OCI-LY7 (cell line): Measurements from ENCODE around the gene WWOX. TPM values are rescaled to one million over a fixed set of nuclear protein-coding genes. Genes with fewer than 3 reads are reported as not detected.
A peak's percentile ranks its signal among the peaks of the same experiment; 100 is the strongest.

Source experiments
- BruUV-seq: library from RNA; stranded (reverse); fragments of 400-500 nt; replicated peaks from 2 replicates; lab custom pipeline; 2021; lab: Mats Ljungman, UMichigan
- CTCF ChIA-PET: fragments of 300-600 bp; sonication (Branson Sonifier 250); formaldehyde crosslinking; loops from one replicate; lab custom pipeline; 2022; ENCODE audit warnings: antibody characterized with exemption; ENCODE audit not compliant: unreplicated experiment; lab: Charles Lee
- POLR2A ChIA-PET: fragments of 300-600 bp; sonication (Branson Sonifier 250); formaldehyde crosslinking; loops from one replicate; lab custom pipeline; 2022; ENCODE audit warnings: antibody characterized with exemption; lab: Charles Lee
- DNase-seq: peaks from one replicate; pipeline ENCODE4 v3.0.0-alpha.2; 2015; ENCODE audit warnings: low spot score
- H2AFZ ChIP-seq: fragments of 200-600 bp; sonication (generic), shearing (Covaris generic); 2 replicates; pipeline ENCODE4 v1.6.1; 2014; ENCODE audit warnings: mild to moderate bottlenecking, antibody characterized with exemption, low read length, moderate library complexity
- H3K27ac ChIP-seq: fragments of 200-600 bp; sonication (generic); 2 replicates; pipeline ENCODE4 v1.5.1; 2014; ENCODE audit warnings: mixed run types, low read depth, mild to moderate bottlenecking, moderate library complexity, low read length, inconsistent platforms; ENCODE audit not compliant: poor library complexity, severe bottlenecking
- H3K36me3 ChIP-seq: fragments of 200-600 bp; sonication (generic); 2 replicates; pipeline ENCODE4 v1.6.1; 2014; ENCODE audit warnings: mild to moderate bottlenecking, antibody characterized with exemption, low read length, moderate library complexity, mixed read lengths; ENCODE audit not compliant: insufficient read depth
- H3K4me1 ChIP-seq: fragments of 200-600 bp; sonication (generic); 2 replicates; pipeline ENCODE4 v1.5.1; 2014; ENCODE audit warnings: mild to moderate bottlenecking, low read length; ENCODE audit not compliant: insufficient read depth, poor library complexity, severe bottlenecking
- H3K4me2 ChIP-seq: fragments of 200-600 bp; sonication (generic); 2 replicates; pipeline ENCODE4 v1.6.1; 2014; ENCODE audit warnings: mild to moderate bottlenecking, low read length
- H3K4me3 ChIP-seq: fragments of 200-600 bp; sonication (generic); 2 replicates; pipeline ENCODE4 v1.5.1; 2014; ENCODE audit warnings: mild to moderate bottlenecking, low read depth, low read length; ENCODE audit not compliant: poor library complexity, severe bottlenecking
- H3K79me2 ChIP-seq: fragments of 200-600 bp; sonication (generic); 2 replicates; pipeline ENCODE4 v1.6.1; 2016; ENCODE audit warnings: low read depth, mild to moderate bottlenecking, low read length, moderate library complexity, mixed read lengths; ENCODE audit not compliant: insufficient read depth
- H3K9me2 ChIP-seq: fragments of 200-600 bp; sonication (generic); 2 replicates; pipeline ENCODE4 v1.6.1; 2016; ENCODE audit warnings: mild to moderate bottlenecking, low read length, mixed read lengths; ENCODE audit not compliant: insufficient read depth
- H3K9me3 ChIP-seq: fragments of 200-600 bp; sonication (generic); 2 replicates; pipeline ENCODE4 v1.6.1; 2014; ENCODE audit warnings: mild to moderate bottlenecking, mixed run types, low read length, mixed read lengths
- H4K20me1 ChIP-seq: fragments of 200-600 bp; sonication (generic); 2 replicates; pipeline ENCODE4 v1.6.1; 2014; ENCODE audit warnings: mild to moderate bottlenecking, antibody characterized with exemption, low read length, moderate library complexity, mixed read lengths; ENCODE audit not compliant: insufficient read depth
- CTCF ChIP-seq: fragments of 200-600 bp; sonication (generic); conservative IDR thresholded peaks from 2 replicates; pipeline ENCODE4 v1.5.1; 2014; ENCODE audit warnings: mild to moderate bottlenecking, antibody characterized with exemption, low read length, moderate library complexity, mixed read lengths
- EZH2phosphoT487 ChIP-seq: fragments of 200-600 bp; sonication (generic); IDR thresholded peaks from 2 replicates; pipeline ENCODE4 v1.6.1; 2018; ENCODE audit warnings: low read depth, borderline replicate concordance, mild to moderate bottlenecking, mixed run types, antibody characterized with exemption, low read length, moderate library complexity, mixed read lengths
- intact Hi-C: fragments of 100-400 bp; cut with micrococcal nuclease; formaldehyde crosslinking; loops from one replicate; pipeline ENCODE4 v1.10.0; 2022; ENCODE audit not compliant: unreplicated experiment
- total RNA-seq, 2 experiments: library from RNA; depleted of rRNA in 1 of 2; stranded (reverse); fragments of >200 nt in 1 of 2; shearing (Covaris generic) in 1 of 2; gene quantifications; 2 replicates each; pipeline ENCODE4 v1.2.3, GENCODE V29; 2014 to 2022

The WWOX gene
- total RNA-seq, 2 experiments from 2014 or later = 40.2 to 47.6 TPM

GRCh38 chr16:78503602-78504001 lies 404.1 kb downstream of the WWOX start:
- Histone ChIP-seq H3K9me3 (no peaks in the 10 kb centered on the region), H3K4me3 (no peak overlapping the region), H3K36me3 (no peaks in the 10 kb centered on the region), H3K4me1 (no peaks in the 10 kb centered on the region), H3K79me2 (no peaks in the 10 kb centered on the region), H2AFZ (no peak overlapping the region), H4K20me1 (no peaks in the 10 kb centered on the region), H3K4me2 (no peak overlapping the region), H3K9me2 (no peaks in the 10 kb centered on the region), H3K27ac (no peak overlapping the region)
- ChIA-PET POLR2A (no interaction called here), CTCF (no interaction called here)
- no TSS peak for BruUV-seq
- DNase-seq = peak; percentile 39
- intact Hi-C loops = loop anchor here (2.0 to 10.0 kb wide), 2 partner anchors 267 to 379 kb away; no protein-coding TSS in a partner anchor
- TF ChIP-seq EZH2phosphoT487 (no peak), CTCF (peak; percentile 87)

- H3K9me3 ChIP-seq = no peaks in the 10 kb centered on the region
- H3K79me2 ChIP-seq = no peaks in the 10 kb centered on the region
- H3K36me3 ChIP-seq = no peaks in the 10 kb centered on the region
- no peaks in the 10 kb centered on the region for H4K20me1 ChIP-seq
- H2AFZ ChIP-seq = no peak overlapping the region
- H3K27ac ChIP-seq = no peak overlapping the region
- no peak overlapping the region for H3K4me2 ChIP-seq
- TF ChIP-seq CTCF (no peak), EZH2phosphoT487 (no peak)
- ChIA-PET POLR2A (no interaction called here), CTCF (no interaction called here)
- no peaks in the 10 kb centered on the region for H3K9me2 ChIP-seq
- no peak overlapping the region for H3K4me3 ChIP-seq
- intact Hi-C loops = loop anchor here (10.0 kb wide), 1 partner anchor 380 kb away; no protein-coding TSS in a partner anchor
- BruUV-seq = no TSS peak
- no peak for DNase-seq
- H3K4me1 ChIP-seq = no peaks in the 10 kb centered on the region
Observed at GRCh38 chr16:78504401-78504851, 405.0 kb downstream of the WWOX start.

GRCh38 chr16:78505036-78505435 lies 405.6 kb downstream of the WWOX start:
- BruUV-seq = no TSS peak
- POLR2A ChIA-PET = no interaction called here
- Histone ChIP-seq H3K9me2 (no peaks in the 10 kb centered on the region), H3K79me2 (no peaks in the 10 kb centered on the region), H4K20me1 (no peaks in the 10 kb centered on the region), H3K4me2 (no peak overlapping the region), H3K4me1 (no peaks in the 10 kb centered on the region), H3K9me3 (no peaks in the 10 kb centered on the region), H2AFZ (no peak overlapping the region), H3K36me3 (no peaks in the 10 kb centered on the region), H3K27ac (no peak overlapping the region), H3K4me3 (no peak overlapping the region)
- no peak for TF ChIP-seq EZH2phosphoT487
- no peak for TF ChIP-seq CTCF
- CTCF ChIA-PET = no interaction called here
- intact Hi-C loops = loop anchor here (10.0 kb wide), 1 partner anchor 380 kb away; no protein-coding TSS in a partner anchor
- no peak for DNase-seq
